HG02610 (cell line): Measurements from ENCODE around the gene FOXJ1.

Experiments
- ATAC-seq: cut with Tn5 transposase; IDR thresholded peaks from one replicate; pipeline ENCODE4 v1.9.1; 2021; ENCODE audit warnings: mild to moderate bottlenecking, moderate library complexity; ENCODE audit not compliant: unreplicated experiment

FOXJ1 gene

GRCh38 chr17:76124582-76125390, 16.3 kb downstream of the FOXJ1 start:
- ATAC-seq: no peak

GRCh38 chr17:76123749-76124581, 17.1 kb downstream of the FOXJ1 start:
- no peak for ATAC-seq

- no peak for ATAC-seq
These were observed 17.9 kb downstream of the FOXJ1 start for GRCh38 chr17:76123191-76123499.

- no peak for ATAC-seq
These were observed 18.4 kb downstream of the FOXJ1 start for GRCh38 chr17:76122431-76123190.

- no peak for ATAC-seq
These were observed 19.1 kb downstream of the FOXJ1 start for GRCh38 chr17:76121932-76122430.

GRCh38 chr17:76120658-76121008, 20.4 kb downstream of the FOXJ1 start:
- ATAC-seq: no peak

- no peak for ATAC-seq
These were observed 21.4 kb downstream of the FOXJ1 start for GRCh38 chr17:76119409-76120371.

GRCh38 chr17:76115138-76115754, 25.8 kb downstream of the FOXJ1 start:
- no peak for ATAC-seq

- no peak for ATAC-seq
These were observed 29.1 kb downstream of the FOXJ1 start for GRCh38 chr17:76111956-76112355.

GRCh38 chr17:76107509-76107908, 33.5 kb downstream of the FOXJ1 start:
- ATAC-seq: no peak

GRCh38 chr17:76106703-76107102, 34.3 kb downstream of the FOXJ1 start:
- no peak for ATAC-seq

GRCh38 chr17:76104896-76105231, 36.2 kb downstream of the FOXJ1 start:
- no peak for ATAC-seq

- ATAC-seq: no peak
These were observed 36.7 kb downstream of the FOXJ1 start for GRCh38 chr17:76104140-76104895.

GRCh38 chr17:76103274-76104139, 37.5 kb downstream of the FOXJ1 start, which contains the start of gene EXOC7:
Gene EXOC7 (minus strand): TSS chr17:76103787. CDS start chr17:76103692, 95 bp downstream.
- ATAC-seq: peak; percentile 87

- ATAC-seq: no peak
These were observed 38.1 kb downstream of the FOXJ1 start for GRCh38 chr17:76102944-76103273.

GRCh38 chr17:76097716-76098295, 43.2 kb downstream of the FOXJ1 start:
- ATAC-seq: no peak

- ATAC-seq: no peak
These were observed 45.1 kb downstream of the FOXJ1 start for GRCh38 chr17:76095943-76096342.

- no peak for ATAC-seq
These were observed 47.0 kb downstream of the FOXJ1 start for GRCh38 chr17:76094046-76094445.
